WTC11 (cell line): ENCODE data around the gene AKR1E2. TPM values are rescaled to one million over a fixed set of nuclear protein-coding genes. Genes with fewer than 3 reads are reported as not detected.

ENCODE experiments used
- ATAC-seq: fragments of 200-7000 bp; cut with Tn5 transposase; 2 replicates; pipeline ENCODE4 v1.10.0; 2021; ENCODE audit warnings: mild to moderate bottlenecking, moderate library complexity
- CTCF ChIA-PET: fragments of 300-600 bp; sonication (Branson Sonifier 250); formaldehyde crosslinking; loops from one replicate; lab custom pipeline; 2021; ENCODE audit warnings: antibody characterized with exemption; lab: Charles Lee
- POLR2A ChIA-PET: fragments of 350-600 bp; sonication (Branson Sonifier 250); formaldehyde crosslinking; loops from one replicate; lab custom pipeline; 2021; ENCODE audit warnings: antibody characterized with exemption; lab: Charles Lee
- DNase-seq: peaks from one replicate; pipeline ENCODE4 v3.0.0; 2021; ENCODE audit warnings: low spot score
- H3K27ac Mint-ChIP-seq: 2 replicates; pipeline ENCODE4 v1.8.0; 2021; ENCODE audit warnings: mixed read lengths
- H3K27me3 Mint-ChIP-seq: 2 replicates; pipeline ENCODE4 v1.8.0; 2021; ENCODE audit warnings: low read depth, mild to moderate bottlenecking, moderate library complexity, mixed read lengths
- H3K36me3 Mint-ChIP-seq: 2 replicates; pipeline ENCODE4 v1.8.0; 2021; ENCODE audit warnings: mixed read lengths
- H3K4me1 Mint-ChIP-seq: 2 replicates; pipeline ENCODE4 v1.8.0; 2022; ENCODE audit warnings: mixed read lengths
- H3K4me3 Mint-ChIP-seq: 2 replicates; pipeline ENCODE4 v1.8.0; 2021; ENCODE audit warnings: mild to moderate bottlenecking, moderate library complexity, mixed read lengths
- H3K9me3 Mint-ChIP-seq: 2 replicates; pipeline ENCODE4 v1.8.0; 2021; ENCODE audit warnings: mixed read lengths
- AFF4 ChIP-seq: sonication (generic); formaldehyde crosslinking; IDR thresholded peaks from 2 replicates; pipeline ENCODE4 v1.8.1; 2023; ENCODE audit warnings: mild to moderate bottlenecking, missing genetic modification reagents, borderline replicate concordance
- ATF1 ChIP-seq: sonication (generic); formaldehyde crosslinking; IDR thresholded peaks from 2 replicates; pipeline ENCODE4 v1.8.1; 2023; ENCODE audit warnings: mild to moderate bottlenecking, moderate library complexity, missing genetic modification reagents
- ATF6 ChIP-seq: sonication (generic); formaldehyde crosslinking; IDR thresholded peaks from 2 replicates; pipeline ENCODE4 v1.8.1; 2023; ENCODE audit warnings: mild to moderate bottlenecking, missing genetic modification reagents
- CREM ChIP-seq: sonication (generic); formaldehyde crosslinking; IDR thresholded peaks from 2 replicates; pipeline ENCODE4 v1.8.1; 2022; ENCODE audit warnings: mild to moderate bottlenecking, missing genetic modification reagents, moderate library complexity
- ERG ChIP-seq: fragments of 250-450 bp; sonication (Bioruptor Pico); IDR thresholded peaks from 2 replicates; pipeline ENCODE4 v1.8.0; 2021; ENCODE audit warnings: mild to moderate bottlenecking
- FOXJ3 ChIP-seq: sonication (generic); formaldehyde crosslinking; IDR thresholded peaks from 2 replicates; pipeline ENCODE4 v1.9.0; 2021; ENCODE audit warnings: missing genetic modification reagents, mild to moderate bottlenecking, borderline replicate concordance
- HMGA2 ChIP-seq: fragments of 250-450 bp; sonication (Bioruptor Pico); IDR thresholded peaks from 2 replicates; pipeline ENCODE4 v1.4.0; 2021; ENCODE audit warnings: mild to moderate bottlenecking, moderate library complexity
- IRF1 ChIP-seq: sonication (generic); formaldehyde crosslinking; IDR thresholded peaks from 2 replicates; pipeline ENCODE4 v1.8.0; 2023; ENCODE audit warnings: missing genetic modification reagents
- NFE2L1 ChIP-seq: sonication (generic); formaldehyde crosslinking; IDR thresholded peaks from 2 replicates; pipeline ENCODE4 v1.8.1; 2023; ENCODE audit warnings: missing genetic modification reagents
- NFYB ChIP-seq: sonication (generic); formaldehyde crosslinking; conservative IDR thresholded peaks from 2 replicates; pipeline ENCODE4 v1.8.0; 2022; ENCODE audit warnings: low read depth, missing genetic modification reagents
- SMAD3 ChIP-seq: sonication (generic); formaldehyde crosslinking; IDR thresholded peaks from 2 replicates; pipeline ENCODE4 v1.8.0; 2022; ENCODE audit warnings: missing genetic modification reagents, mild to moderate bottlenecking, borderline replicate concordance
- TEAD4 ChIP-seq: sonication (generic); formaldehyde crosslinking; IDR thresholded peaks from 2 replicates; pipeline ENCODE4 v1.8.0; 2022; ENCODE audit warnings: mild to moderate bottlenecking, missing genetic modification reagents
- ZBTB43 ChIP-seq: sonication (generic); formaldehyde crosslinking; IDR thresholded peaks from 2 replicates; pipeline ENCODE4 v1.8.1; 2023; ENCODE audit warnings: mild to moderate bottlenecking, missing genetic modification reagents
- ZNF121 ChIP-seq: sonication (generic); formaldehyde crosslinking; IDR thresholded peaks from 2 replicates; pipeline ENCODE4 v1.8.0; 2023; ENCODE audit warnings: missing genetic modification reagents
- ZNF138 ChIP-seq: sonication (generic); formaldehyde crosslinking; conservative IDR thresholded peaks from 2 replicates; pipeline ENCODE4 v1.8.1; 2022; ENCODE audit warnings: mild to moderate bottlenecking, moderate library complexity, missing genetic modification reagents
- ZNF232 ChIP-seq: sonication (generic); formaldehyde crosslinking; IDR thresholded peaks from 2 replicates; pipeline ENCODE4 v1.8.0; 2022; ENCODE audit warnings: mild to moderate bottlenecking, missing genetic modification reagents
- ZNF423 ChIP-seq: fragments of 250-450 bp; sonication (Bioruptor Pico); IDR thresholded peaks from 2 replicates; pipeline ENCODE4 v2.1.2; 2022; ENCODE audit warnings: mild to moderate bottlenecking, moderate library complexity
- ZNF425 ChIP-seq: fragments of 250-450 bp; sonication (Bioruptor Pico); conservative IDR thresholded peaks from 2 replicates; pipeline ENCODE4 v1.9.0; 2021; ENCODE audit warnings: mild to moderate bottlenecking
- total RNA-seq: library from RNA; stranded (reverse); gene quantifications from 3 replicates; pipeline ENCODE4 v1.2.3, GENCODE V29; 2021
- TF ChIP-seq, protein P1 (sequence below): fragments of 250-450 bp; sonication (Bioruptor Pico); IDR thresholded peaks from 2 replicates; pipeline ENCODE4 v1.9.0; 2021; ENCODE audit warnings: mild to moderate bottlenecking, borderline replicate concordance

The AKR1E2 gene
- total RNA-seq, 1 experiment from 2014 or later, result 1.7 TPM

- TF ChIP-seq ZNF425 (no peak), IRF1 (CRISPR knock-in tag) (no peak), ATF6 (no peak), AFF4 (no peak), ZBTB43 (CRISPR knock-in tag) (no peak), FOXJ3 (CRISPR knock-in tag) (no peak), ZNF232 (no peak), CREM (CRISPR knock-in tag) (no peak), ZNF121 (CRISPR knock-in tag) (no peak), ATF1 (CRISPR knock-in tag) (no peak)
- TF ChIP-seq, all 79 proteins: peak for 0
These were observed 41.2 kb upstream of the AKR1E2 start (continued) for GRCh38 chr10:4784667-4785333.

GRCh38 chr10:4786043-4786839 lies 39.8 kb upstream of the AKR1E2 start:
- H3K4me3 Mint-ChIP-seq, result no peak overlapping the region
- H3K27ac Mint-ChIP-seq, result no peak overlapping the region
- H3K36me3 Mint-ChIP-seq, result no peaks in the 10 kb centered on the region
- DNase-seq (no peak), ATAC-seq (no peak)
- 0 out of 2 replicates have a peak, but pooled peaks cover 2% of the 10 kb centered on the region for H3K27me3 Mint-ChIP-seq
- ChIA-PET POLR2A (no interaction called here), CTCF (interaction anchor here (0.6 kb wide), 1 partner anchor 949 kb away, joined by 3 read pairs; no protein-coding TSS in a partner anchor)
- H3K9me3 Mint-ChIP-seq, result no peaks in the 10 kb centered on the region
- H3K4me1 Mint-ChIP-seq, result no peaks in the 10 kb centered on the region
- no peak for TF ChIP-seq NFE2L1 (CRISPR knock-in tag)
- no peak for TF ChIP-seq ZNF423 (CRISPR knock-in tag)
- TF ChIP-seq HMGA2 (CRISPR knock-in tag), result no peak
- TF ChIP-seq ERG (CRISPR knock-in tag), result no peak
- no peak for TF ChIP-seq ZNF138 (CRISPR knock-in tag)
- no peak for TF ChIP-seq NFYB (CRISPR knock-in tag)
- no peak for TF ChIP-seq TEAD4 (CRISPR knock-in tag)
- TF ChIP-seq, protein P1, sequence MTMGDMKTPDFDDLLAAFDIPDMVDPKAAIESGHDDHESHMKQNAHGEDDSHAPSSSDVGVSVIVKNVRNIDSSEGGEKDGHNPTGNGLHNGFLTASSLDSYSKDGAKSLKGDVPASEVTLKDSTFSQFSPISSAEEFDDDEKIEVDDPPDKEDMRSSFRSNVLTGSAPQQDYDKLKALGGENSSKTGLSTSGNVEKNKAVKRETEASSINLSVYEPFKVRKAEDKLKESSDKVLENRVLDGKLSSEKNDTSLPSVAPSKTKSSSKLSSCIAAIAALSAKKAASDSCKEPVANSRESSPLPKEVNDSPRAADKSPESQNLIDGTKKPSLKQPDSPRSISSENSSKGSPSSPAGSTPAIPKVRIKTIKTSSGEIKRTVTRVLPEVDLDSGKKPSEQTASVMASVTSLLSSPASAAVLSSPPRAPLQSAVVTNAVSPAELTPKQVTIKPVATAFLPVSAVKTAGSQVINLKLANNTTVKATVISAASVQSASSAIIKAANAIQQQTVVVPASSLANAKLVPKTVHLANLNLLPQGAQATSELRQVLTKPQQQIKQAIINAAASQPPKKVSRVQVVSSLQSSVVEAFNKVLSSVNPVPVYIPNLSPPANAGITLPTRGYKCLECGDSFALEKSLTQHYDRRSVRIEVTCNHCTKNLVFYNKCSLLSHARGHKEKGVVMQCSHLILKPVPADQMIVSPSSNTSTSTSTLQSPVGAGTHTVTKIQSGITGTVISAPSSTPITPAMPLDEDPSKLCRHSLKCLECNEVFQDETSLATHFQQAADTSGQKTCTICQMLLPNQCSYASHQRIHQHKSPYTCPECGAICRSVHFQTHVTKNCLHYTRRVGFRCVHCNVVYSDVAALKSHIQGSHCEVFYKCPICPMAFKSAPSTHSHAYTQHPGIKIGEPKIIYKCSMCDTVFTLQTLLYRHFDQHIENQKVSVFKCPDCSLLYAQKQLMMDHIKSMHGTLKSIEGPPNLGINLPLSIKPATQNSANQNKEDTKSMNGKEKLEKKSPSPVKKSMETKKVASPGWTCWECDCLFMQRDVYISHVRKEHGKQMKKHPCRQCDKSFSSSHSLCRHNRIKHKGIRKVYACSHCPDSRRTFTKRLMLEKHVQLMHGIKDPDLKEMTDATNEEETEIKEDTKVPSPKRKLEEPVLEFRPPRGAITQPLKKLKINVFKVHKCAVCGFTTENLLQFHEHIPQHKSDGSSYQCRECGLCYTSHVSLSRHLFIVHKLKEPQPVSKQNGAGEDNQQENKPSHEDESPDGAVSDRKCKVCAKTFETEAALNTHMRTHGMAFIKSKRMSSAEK (CRISPR knock-in tag), result no peak
- TF ChIP-seq ZNF232, result no peak
- no peak for TF ChIP-seq SMAD3 (CRISPR knock-in tag)
